B cell (primary cell): Measurements from ENCODE around the gene PACRG. TPM values are rescaled to one million over a fixed set of nuclear protein-coding genes. Genes with fewer than 3 reads are reported as not detected.

Experiments
- ATAC-seq: fragments of 200-7000 bp; cut with Tn5 transposase; one replicate; pipeline ENCODE4 v1.10.0; 2021; ENCODE audit warnings: low read depth, mild to moderate bottlenecking, moderate number of reproducible peaks, moderate library complexity
- CTCF ChIA-PET: fragments of 350-600 bp; sonication (Branson Sonifier 250); formaldehyde crosslinking; loops from one replicate; lab custom pipeline; 2021; ENCODE audit warnings: antibody characterized with exemption, inconsistent platforms; lab: Charles Lee
- POLR2A ChIA-PET: fragments of 350-600 bp; sonication (Branson Sonifier 250); formaldehyde crosslinking; loops from one replicate; lab custom pipeline; 2021; ENCODE audit warnings: antibody characterized with exemption; lab: Charles Lee
- DNase-seq: peaks from one replicate; pipeline ENCODE4 v3.0.0; 2013
- H2AFZ ChIP-seq: 2 replicates; pipeline ENCODE4 v1.6.1; 2012; ENCODE audit warnings: mild to moderate bottlenecking, low read depth, low read length; ENCODE audit not compliant: insufficient read depth, poor library complexity, severe bottlenecking
- H3K27ac ChIP-seq, 2 donors: 1 replicate in 1 of 2; 2 replicates in 1 of 2; pipeline ENCODE4 v1.5.1; 2012 to 2013; ENCODE audit warnings: low read length in 2 of 2, mild to moderate bottlenecking in 2 of 2, moderate library complexity in 1 of 2
- H3K27me3 ChIP-seq, 4 experiments: fragments of 200-600 bp in 1 of 4; sonication (generic) in 1 of 4; replicated peaks in 1 of 4; 1 replicate in 2 of 4; 2 replicates in 2 of 4; pipeline versions ENCODE4 v1.6.1 to v1.7.0; 2013 to 2016; ENCODE audit warnings: low read length in 3 of 4, mild to moderate bottlenecking in 2 of 4, mixed read lengths in 1 of 4, moderate library complexity in 1 of 4; ENCODE audit not compliant: insufficient read depth in 4 of 4, control insufficient read depth in 3 of 4; ENCODE audit errors: control extremely low read depth in 1 of 4
- H3K36me3 ChIP-seq, 2 experiments: replicated peaks in 1 of 2; 1 replicate in 1 of 2; 2 replicates in 1 of 2; pipeline versions ENCODE4 v1.6.1 to v1.7.1; 2013; ENCODE audit warnings: low read length in 1 of 2; ENCODE audit not compliant: insufficient read depth in 2 of 2, control insufficient read depth in 1 of 2; ENCODE audit errors: control extremely low read depth in 1 of 2, extremely low read depth in 1 of 2
- H3K4me1 ChIP-seq, 2 donors: fragments of 200-600 bp in 1 of 2; sonication (generic) in 1 of 2; 1 replicate in 1 of 2; 2 replicates in 1 of 2; pipeline versions ENCODE4 v1.5.1 to v1.6.1; 2013 to 2017; ENCODE audit warnings: low read length in 2 of 2; ENCODE audit not compliant: control insufficient read depth in 2 of 2, insufficient read depth in 2 of 2
- H3K4me2 ChIP-seq: replicated peaks from 2 replicates; pipeline ENCODE3; 2012; ENCODE audit warnings: mild to moderate bottlenecking, low read depth, low read length; ENCODE audit not compliant: poor library complexity, severe bottlenecking
- H3K4me3 ChIP-seq, 5 experiments: fragments of 200-600 bp in 1 of 5; sonication (generic) in 1 of 5; 1 replicate in 3 of 5; 2 replicates in 2 of 5; pipeline versions ENCODE4 v1.5.1 to v1.7.0; 2011 to 2016; ENCODE audit warnings: low read length in 4 of 5, mild to moderate bottlenecking in 4 of 5, low read depth in 2 of 5, control low read depth in 1 of 5, moderate library complexity in 1 of 5; ENCODE audit not compliant: insufficient read depth in 1 of 5; ENCODE audit errors: control extremely low read depth in 1 of 5, extremely low read depth in 1 of 5
- H3K79me2 ChIP-seq: fragments of 200-600 bp; sonication (generic); one replicate; pipeline ENCODE4 v1.6.0; 2016; ENCODE audit warnings: low read length; ENCODE audit not compliant: control insufficient read depth, insufficient read depth
- H3K9ac ChIP-seq: fragments of 200-600 bp; sonication (generic); 2 replicates; pipeline ENCODE4 v1.6.1; 2017; ENCODE audit warnings: mild to moderate bottlenecking, low read length, moderate library complexity
- H3K9me3 ChIP-seq, 3 donors: one replicate each; pipeline versions ENCODE4 v1.6.1 to v1.7.1; 2013; ENCODE audit warnings: low read length in 2 of 3; ENCODE audit not compliant: control insufficient read depth in 2 of 3, insufficient read depth in 1 of 3; ENCODE audit errors: control extremely low read depth in 1 of 3
- H4K20me1 ChIP-seq: 2 replicates; pipeline ENCODE4 v1.6.0; 2012; ENCODE audit warnings: mild to moderate bottlenecking, low read length; ENCODE audit not compliant: insufficient read depth, control insufficient read depth, poor library complexity, severe bottlenecking
- H3K27ac Mint-ChIP-seq: one replicate; pipeline ENCODE4 v1.8.0; 2021; ENCODE audit warnings: mixed read lengths
- H3K27me3 Mint-ChIP-seq: one replicate; pipeline ENCODE4 v1.8.0; 2021; ENCODE audit warnings: mixed read lengths
- H3K4me1 Mint-ChIP-seq: one replicate; pipeline ENCODE4 v1.8.0; 2021; ENCODE audit warnings: mixed read lengths
- H3K4me3 Mint-ChIP-seq: one replicate; pipeline ENCODE4 v1.8.0; 2021; ENCODE audit warnings: mixed read lengths
- H3K9me3 Mint-ChIP-seq: one replicate; pipeline ENCODE4 v1.8.0; 2022; ENCODE audit warnings: mixed read lengths; ENCODE audit not compliant: insufficient read depth
- CTCF ChIP-seq: fragments of 200-600 bp; IDR thresholded peaks from one replicate; pipeline ENCODE4 v1.8.0; 2022; ENCODE audit warnings: antibody characterized with exemption, mild to moderate bottlenecking
- EZH2 ChIP-seq: IDR thresholded peaks from 2 replicates; pipeline ENCODE4 v1.6.1; 2012; ENCODE audit warnings: borderline replicate concordance, low read depth, mild to moderate bottlenecking, moderate library complexity, low read length; ENCODE audit not compliant: insufficient read depth, poor library complexity, severe bottlenecking
- WGBS: methylation state at CpG from one replicate; pipeline ENCODE4 v1.1.5; 2013; ENCODE audit warnings: missing lambda C conversion rate; ENCODE audit not compliant: insufficient coverage; 5-methylcytosine and 5-hydroxymethylcytosine counted together
- intact Hi-C: fragments of 100-400 bp; cut with micrococcal nuclease; formaldehyde crosslinking; loops from one replicate; pipeline ENCODE4 v1.10.0; 2022
- polyA plus RNA-seq: library from polyadenylated mRNA; depleted of rRNA; stranded (reverse); fragments of >200 nt; gene quantifications from 2 replicates; pipeline ENCODE4 v1.2.3, GENCODE V29; 2012
- total RNA-seq, 2 donors: library from RNA; stranded (reverse); fragments of 120-200 nt in 1 of 2; gene quantifications; 1 replicate in 1 of 2; 2 replicates in 1 of 2; pipeline versions ENCODE4 v1.2.3 to v1.2.4, GENCODE V29; 2013 to 2022

Gene PACRG
- total and polyA plus RNA-seq, 2 donors (not counting 1 experiment from before 2014, with no cell fraction given), result not detected

DNA sequence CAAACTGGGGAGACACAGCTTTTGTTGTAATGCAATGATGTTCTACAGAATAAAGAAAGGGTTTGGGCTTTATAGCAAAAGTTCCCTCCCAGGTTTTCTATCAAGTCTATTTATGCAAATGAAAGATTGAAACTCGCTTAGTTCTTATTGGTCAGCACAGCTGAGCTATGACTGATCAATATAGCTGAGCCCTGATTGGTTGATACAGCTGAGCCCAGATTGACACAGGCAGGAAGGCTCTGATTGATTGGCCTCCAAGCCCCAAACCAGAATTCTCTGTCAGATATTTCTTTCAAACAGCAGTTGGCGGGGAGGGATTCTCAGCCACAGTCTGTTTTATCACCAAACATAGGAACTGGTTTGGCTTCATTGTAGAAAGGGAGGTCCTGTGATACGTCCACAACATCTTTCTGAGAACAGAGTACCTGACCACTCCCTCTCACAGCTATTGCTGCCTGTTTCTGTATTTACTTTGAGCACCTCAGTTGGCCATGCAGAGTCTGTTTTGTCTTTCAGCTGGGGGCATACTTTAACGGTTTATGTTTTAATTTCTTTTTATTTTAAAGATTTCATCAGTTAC lies 223.5 kb downstream of the PACRG start:
- ChIA-PET POLR2A (no interaction called here), CTCF (no interaction called here)
- H3K27ac Mint-ChIP-seq, result no peak overlapping the region
- H3K4me1 ChIP-seq, result no peaks in the 10 kb centered on the region
- no peak overlapping the region for H3K9ac ChIP-seq
- no peaks in the 10 kb centered on the region for H3K27me3 Mint-ChIP-seq
- no peaks in the 10 kb centered on the region for H3K79me2 ChIP-seq
- H3K27ac ChIP-seq, result no peak overlapping the region
- DNase-seq (no peak), ATAC-seq (no peak)
- H3K4me3 ChIP-seq, result no peak overlapping the region
- no peaks in the 10 kb centered on the region for H3K36me3 ChIP-seq
- TF ChIP-seq CTCF (no peak), EZH2 (no peak)
- no peaks in the 10 kb centered on the region for H3K4me1 Mint-ChIP-seq
- 90% methylated on average over 1 of the region's 4 CpGs for WGBS
- H3K4me3 Mint-ChIP-seq, result no peak overlapping the region
- no peak overlapping the region for H2AFZ ChIP-seq
- no peaks in the 10 kb centered on the region for H4K20me1 ChIP-seq
- intact Hi-C loops, result no loop called here
- H3K9me3 ChIP-seq, result no peaks in the 10 kb centered on the region
- no peaks in the 10 kb centered on the region for H3K27me3 ChIP-seq
- H3K9me3 Mint-ChIP-seq, result peaks cover 3% of the 10 kb centered on the region
- no peak overlapping the region for H3K4me2 ChIP-seq

DNA sequence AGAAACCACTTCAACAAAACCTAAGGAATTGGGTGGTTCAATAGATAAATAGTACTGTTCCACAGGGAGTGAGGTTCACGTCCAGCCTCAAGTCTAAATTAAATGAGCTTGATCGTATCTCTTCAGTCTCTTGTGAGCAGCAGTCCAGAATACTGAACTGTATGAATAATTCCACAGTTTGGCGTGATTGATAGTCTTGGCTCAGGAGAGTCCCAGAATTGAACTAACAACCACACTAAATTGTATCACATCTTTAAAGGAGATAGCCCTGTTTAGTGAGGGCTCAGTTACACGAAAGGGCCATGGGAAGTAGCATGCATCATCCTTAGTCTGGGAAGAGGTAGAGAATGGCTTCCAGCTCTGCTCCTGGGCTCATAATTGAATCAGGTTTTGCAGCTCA lies 224.6 kb downstream of the PACRG start:
- Mint-ChIP-seq H3K4me1 (no peaks in the 10 kb centered on the region), H3K9me3 (peaks cover 2% of the 10 kb centered on the region), H3K27ac (no peak overlapping the region), H3K4me3 (no peak overlapping the region), H3K27me3 (no peaks in the 10 kb centered on the region)
- ChIA-PET POLR2A (no interaction called here), CTCF (no interaction called here)
- Histone ChIP-seq H3K36me3 (no peaks in the 10 kb centered on the region), H3K4me1 (no peaks in the 10 kb centered on the region), H3K27me3 (no peaks in the 10 kb centered on the region), H3K9ac (no peak overlapping the region), H3K79me2 (no peaks in the 10 kb centered on the region), H3K4me2 (no peak overlapping the region), H3K9me3 (peaks cover 0 to 3% (median 0%) of the 10 kb centered on the region in 3 donors), H2AFZ (no peak overlapping the region), H3K4me3 (no peak overlapping the region), H3K27ac (no peak overlapping the region), H4K20me1 (no peaks in the 10 kb centered on the region)
- DNase-seq (no peak), ATAC-seq (no peak)
- intact Hi-C loops, result no loop called here
- TF ChIP-seq CTCF (no peak), EZH2 (no peak)
- 82% methylated on average over 1 of the region's 4 CpGs for WGBS
